WTC11 (cell line): ENCODE measurements around the gene RNF151. TPM values are rescaled to one million over a fixed set of nuclear protein-coding genes. Genes with fewer than 3 reads are reported as not detected.

Source experiments
- ATAC-seq: fragments of 200-7000 bp; cut with Tn5 transposase; 2 replicates; pipeline ENCODE4 v1.10.0; 2021; ENCODE audit warnings: mild to moderate bottlenecking, moderate library complexity
- CTCF ChIA-PET: fragments of 300-600 bp; sonication (Branson Sonifier 250); formaldehyde crosslinking; loops from one replicate; lab custom pipeline; 2021; ENCODE audit warnings: antibody characterized with exemption; lab: Charles Lee
- POLR2A ChIA-PET: fragments of 350-600 bp; sonication (Branson Sonifier 250); formaldehyde crosslinking; loops from one replicate; lab custom pipeline; 2021; ENCODE audit warnings: antibody characterized with exemption; lab: Charles Lee
- DNase-seq: peaks from one replicate; pipeline ENCODE4 v3.0.0; 2021; ENCODE audit warnings: low spot score
- H3K27ac Mint-ChIP-seq: 2 replicates; pipeline ENCODE4 v1.8.0; 2021; ENCODE audit warnings: mixed read lengths
- H3K27me3 Mint-ChIP-seq: 2 replicates; pipeline ENCODE4 v1.8.0; 2021; ENCODE audit warnings: low read depth, mild to moderate bottlenecking, moderate library complexity, mixed read lengths
- H3K36me3 Mint-ChIP-seq: 2 replicates; pipeline ENCODE4 v1.8.0; 2021; ENCODE audit warnings: mixed read lengths
- H3K4me1 Mint-ChIP-seq: 2 replicates; pipeline ENCODE4 v1.8.0; 2022; ENCODE audit warnings: mixed read lengths
- H3K4me3 Mint-ChIP-seq: 2 replicates; pipeline ENCODE4 v1.8.0; 2021; ENCODE audit warnings: mild to moderate bottlenecking, moderate library complexity, mixed read lengths
- H3K9me3 Mint-ChIP-seq: 2 replicates; pipeline ENCODE4 v1.8.0; 2021; ENCODE audit warnings: mixed read lengths
- EMX1 ChIP-seq: fragments of 250-450 bp; sonication (Bioruptor Pico); IDR thresholded peaks from 2 replicates; pipeline ENCODE4 v1.8.0; 2021; ENCODE audit warnings: mild to moderate bottlenecking
- ESRRA ChIP-seq: sonication (generic); formaldehyde crosslinking; IDR thresholded peaks from 2 replicates; pipeline ENCODE4 v1.8.1; 2022; ENCODE audit warnings: mild to moderate bottlenecking, missing genetic modification reagents, borderline replicate concordance
- FOXK1 ChIP-seq: sonication (generic); formaldehyde crosslinking; IDR thresholded peaks from 2 replicates; pipeline ENCODE4 v1.8.0; 2022; ENCODE audit warnings: mild to moderate bottlenecking, moderate library complexity, missing genetic modification reagents
- GRHL2 ChIP-seq: fragments of 250-450 bp; sonication (Bioruptor Pico); IDR thresholded peaks from 2 replicates; pipeline ENCODE4 v1.8.0; 2022; ENCODE audit warnings: mild to moderate bottlenecking, moderate library complexity; ENCODE audit not compliant: insufficient replicate concordance, severe bottlenecking
- GTF2I ChIP-seq: fragments of 250-450 bp; sonication (Bioruptor Pico); conservative IDR thresholded peaks from 2 replicates; pipeline ENCODE4 v1.4.0; 2021; ENCODE audit warnings: mild to moderate bottlenecking
- JUN ChIP-seq: sonication (generic); formaldehyde crosslinking; IDR thresholded peaks from 2 replicates; pipeline ENCODE4 v1.8.0; 2023; ENCODE audit warnings: mild to moderate bottlenecking, missing genetic modification reagents
- KAT7 ChIP-seq: sonication (generic); formaldehyde crosslinking; IDR thresholded peaks from 2 replicates; pipeline ENCODE4 v1.8.1; 2023; ENCODE audit warnings: missing genetic modification reagents, mild to moderate bottlenecking, borderline replicate concordance
- MAX ChIP-seq: sonication (generic); formaldehyde crosslinking; IDR thresholded peaks from 2 replicates; pipeline ENCODE4 v1.8.0; 2022; ENCODE audit warnings: mild to moderate bottlenecking, missing genetic modification reagents
- MYBL2 ChIP-seq: sonication (generic); formaldehyde crosslinking; IDR thresholded peaks from 2 replicates; pipeline ENCODE4 v1.8.1; 2023; ENCODE audit warnings: mild to moderate bottlenecking, moderate library complexity, missing genetic modification reagents
- NFATC4 ChIP-seq: fragments of 250-450 bp; sonication (Bioruptor Pico); IDR thresholded peaks from 2 replicates; pipeline ENCODE4 v1.9.0; 2021; ENCODE audit warnings: mild to moderate bottlenecking
- NR2C2 ChIP-seq: sonication (generic); formaldehyde crosslinking; IDR thresholded peaks from 2 replicates; pipeline ENCODE4 v1.8.0; 2022; ENCODE audit warnings: mild to moderate bottlenecking, missing genetic modification reagents
- OVOL2 ChIP-seq: fragments of 250-450 bp; sonication (Bioruptor Pico); IDR thresholded peaks from 2 replicates; pipeline ENCODE4 v1.9.0; 2021; ENCODE audit warnings: mild to moderate bottlenecking, borderline replicate concordance
- STAT6 ChIP-seq: sonication (generic); formaldehyde crosslinking; conservative IDR thresholded peaks from 2 replicates; pipeline ENCODE4 v1.8.1; 2023; ENCODE audit warnings: mild to moderate bottlenecking, low read depth, missing genetic modification reagents, moderate library complexity
- TCF7 ChIP-seq: sonication (generic); formaldehyde crosslinking; IDR thresholded peaks from 2 replicates; pipeline ENCODE4 v1.8.0; 2022; ENCODE audit warnings: mild to moderate bottlenecking, low read depth, missing genetic modification reagents, moderate library complexity
- TEAD1 ChIP-seq: sonication (generic); formaldehyde crosslinking; IDR thresholded peaks from 2 replicates; pipeline ENCODE4 v1.8.0; 2022; ENCODE audit warnings: mild to moderate bottlenecking, missing genetic modification reagents
- TEAD4 ChIP-seq: sonication (generic); formaldehyde crosslinking; IDR thresholded peaks from 2 replicates; pipeline ENCODE4 v1.8.0; 2022; ENCODE audit warnings: mild to moderate bottlenecking, missing genetic modification reagents
- ZBTB43 ChIP-seq: sonication (generic); formaldehyde crosslinking; IDR thresholded peaks from 2 replicates; pipeline ENCODE4 v1.8.1; 2023; ENCODE audit warnings: mild to moderate bottlenecking, missing genetic modification reagents
- ZNF138 ChIP-seq: sonication (generic); formaldehyde crosslinking; conservative IDR thresholded peaks from 2 replicates; pipeline ENCODE4 v1.8.1; 2022; ENCODE audit warnings: mild to moderate bottlenecking, moderate library complexity, missing genetic modification reagents
- total RNA-seq: library from RNA; stranded (reverse); gene quantifications from 3 replicates; pipeline ENCODE4 v1.2.3, GENCODE V29; 2021
- TF ChIP-seq, protein P1 (sequence below): sonication (generic); formaldehyde crosslinking; IDR thresholded peaks from 2 replicates; pipeline ENCODE4 v1.8.1; 2022; ENCODE audit warnings: low read depth, missing genetic modification reagents, borderline replicate concordance
- TF ChIP-seq, protein P2 (sequence below): sonication (generic); formaldehyde crosslinking; IDR thresholded peaks from 2 replicates; pipeline ENCODE4 v1.8.1; 2023; ENCODE audit warnings: mild to moderate bottlenecking, missing genetic modification reagents
- TF ChIP-seq, protein P3 (sequence below): sonication (generic); formaldehyde crosslinking; IDR thresholded peaks from 2 replicates; pipeline ENCODE4 v1.8.0; 2022; ENCODE audit warnings: mild to moderate bottlenecking, missing genetic modification reagents
- TF ChIP-seq, protein P4 (sequence below): sonication (generic); formaldehyde crosslinking; IDR thresholded peaks from 2 replicates; pipeline ENCODE4 v1.8.0; 2022; ENCODE audit warnings: mild to moderate bottlenecking, missing genetic modification reagents

The RNF151 gene
- total RNA-seq, 1 experiment from 2014 or later, result 0.31 TPM

- DNase-seq, result no peak
- POLR2A ChIA-PET, result no interaction called here
- peaks cover 37% of the 10 kb centered on the region for H3K27me3 Mint-ChIP-seq
- TF ChIP-seq TEAD1 (CRISPR knock-in tag), result no peak
- TF ChIP-seq ESRRA (CRISPR knock-in tag), result no peak
- TF ChIP-seq TCF7, result no peak
- no peak for TF ChIP-seq ZNF138 (CRISPR knock-in tag)
- TF ChIP-seq MAX (CRISPR knock-in tag), result no peak
- no peak for TF ChIP-seq OVOL2 (CRISPR knock-in tag)
- TF ChIP-seq, protein P1, sequence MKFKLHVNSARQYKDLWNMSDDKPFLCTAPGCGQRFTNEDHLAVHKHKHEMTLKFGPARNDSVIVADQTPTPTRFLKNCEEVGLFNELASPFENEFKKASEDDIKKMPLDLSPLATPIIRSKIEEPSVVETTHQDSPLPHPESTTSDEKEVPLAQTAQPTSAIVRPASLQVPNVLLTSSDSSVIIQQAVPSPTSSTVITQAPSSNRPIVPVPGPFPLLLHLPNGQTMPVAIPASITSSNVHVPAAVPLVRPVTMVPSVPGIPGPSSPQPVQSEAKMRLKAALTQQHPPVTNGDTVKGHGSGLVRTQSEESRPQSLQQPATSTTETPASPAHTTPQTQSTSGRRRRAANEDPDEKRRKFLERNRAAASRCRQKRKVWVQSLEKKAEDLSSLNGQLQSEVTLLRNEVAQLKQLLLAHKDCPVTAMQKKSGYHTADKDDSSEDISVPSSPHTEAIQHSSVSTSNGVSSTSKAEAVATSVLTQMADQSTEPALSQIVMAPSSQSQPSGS (CRISPR knock-in tag), result no peak
- no peak for TF ChIP-seq NFATC4 (CRISPR knock-in tag)
- no peak for TF ChIP-seq GTF2I (CRISPR knock-in tag)
- TF ChIP-seq, protein P2, sequence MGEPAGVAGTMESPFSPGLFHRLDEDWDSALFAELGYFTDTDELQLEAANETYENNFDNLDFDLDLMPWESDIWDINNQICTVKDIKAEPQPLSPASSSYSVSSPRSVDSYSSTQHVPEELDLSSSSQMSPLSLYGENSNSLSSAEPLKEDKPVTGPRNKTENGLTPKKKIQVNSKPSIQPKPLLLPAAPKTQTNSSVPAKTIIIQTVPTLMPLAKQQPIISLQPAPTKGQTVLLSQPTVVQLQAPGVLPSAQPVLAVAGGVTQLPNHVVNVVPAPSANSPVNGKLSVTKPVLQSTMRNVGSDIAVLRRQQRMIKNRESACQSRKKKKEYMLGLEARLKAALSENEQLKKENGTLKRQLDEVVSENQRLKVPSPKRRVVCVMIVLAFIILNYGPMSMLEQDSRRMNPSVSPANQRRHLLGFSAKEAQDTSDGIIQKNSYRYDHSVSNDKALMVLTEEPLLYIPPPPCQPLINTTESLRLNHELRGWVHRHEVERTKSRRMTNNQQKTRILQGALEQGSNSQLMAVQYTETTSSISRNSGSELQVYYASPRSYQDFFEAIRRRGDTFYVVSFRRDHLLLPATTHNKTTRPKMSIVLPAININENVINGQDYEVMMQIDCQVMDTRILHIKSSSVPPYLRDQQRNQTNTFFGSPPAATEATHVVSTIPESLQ (CRISPR knock-in tag), result no peak
- no peak for TF ChIP-seq TEAD4 (CRISPR knock-in tag)
- TF ChIP-seq, protein P3, sequence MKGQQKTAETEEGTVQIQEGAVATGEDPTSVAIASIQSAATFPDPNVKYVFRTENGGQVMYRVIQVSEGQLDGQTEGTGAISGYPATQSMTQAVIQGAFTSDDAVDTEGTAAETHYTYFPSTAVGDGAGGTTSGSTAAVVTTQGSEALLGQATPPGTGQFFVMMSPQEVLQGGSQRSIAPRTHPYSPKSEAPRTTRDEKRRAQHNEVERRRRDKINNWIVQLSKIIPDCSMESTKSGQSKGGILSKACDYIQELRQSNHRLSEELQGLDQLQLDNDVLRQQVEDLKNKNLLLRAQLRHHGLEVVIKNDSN (CRISPR knock-in tag), result no peak
- TF ChIP-seq FOXK1 (CRISPR knock-in tag), result no peak
- TF ChIP-seq GRHL2 (CRISPR knock-in tag), result no peak
- no peak for TF ChIP-seq JUN (CRISPR knock-in tag)
- no peak for TF ChIP-seq STAT6
- no peak for TF ChIP-seq KAT7
- TF ChIP-seq, all 79 proteins: peak for 0
- no peak for ATAC-seq
- H3K4me3 Mint-ChIP-seq, result no peak overlapping the region
- no peaks in the 10 kb centered on the region for H3K9me3 Mint-ChIP-seq
- H3K27ac Mint-ChIP-seq, result no peak overlapping the region
- H3K36me3 Mint-ChIP-seq, result no peaks in the 10 kb centered on the region
- CTCF ChIA-PET, result no interaction called here
- peaks cover 8% of the 10 kb centered on the region for H3K4me1 Mint-ChIP-seq
Observed at GRCh38 chr16:1930338-1930720, 36.3 kb upstream of the RNF151 start.

- Mint-ChIP-seq H3K27me3 (peaks cover 31% of the 10 kb centered on the region), H3K4me1 (peaks cover 3% of the 10 kb centered on the region; the same call in 1 of the 2 replicates), H3K27ac (no peak overlapping the region), H3K36me3 (no peaks in the 10 kb centered on the region), H3K9me3 (no peaks in the 10 kb centered on the region), H3K4me3 (no peak overlapping the region)
- DNase-seq (peak; percentile 59), ATAC-seq (peak; percentile 43)
- ChIA-PET POLR2A (no interaction called here), CTCF (interaction anchor here (0.6 to 1.5 kb wide), 19 partner anchors 9 to 150 kb away, joined by 3 to 24 read pairs (median 3); partner anchors contain the start of genes FAHD1, HAGH, MSRB1 and NUBP2)
- no peak for TF ChIP-seq MYBL2 (CRISPR knock-in tag)
- TF ChIP-seq, protein P4, sequence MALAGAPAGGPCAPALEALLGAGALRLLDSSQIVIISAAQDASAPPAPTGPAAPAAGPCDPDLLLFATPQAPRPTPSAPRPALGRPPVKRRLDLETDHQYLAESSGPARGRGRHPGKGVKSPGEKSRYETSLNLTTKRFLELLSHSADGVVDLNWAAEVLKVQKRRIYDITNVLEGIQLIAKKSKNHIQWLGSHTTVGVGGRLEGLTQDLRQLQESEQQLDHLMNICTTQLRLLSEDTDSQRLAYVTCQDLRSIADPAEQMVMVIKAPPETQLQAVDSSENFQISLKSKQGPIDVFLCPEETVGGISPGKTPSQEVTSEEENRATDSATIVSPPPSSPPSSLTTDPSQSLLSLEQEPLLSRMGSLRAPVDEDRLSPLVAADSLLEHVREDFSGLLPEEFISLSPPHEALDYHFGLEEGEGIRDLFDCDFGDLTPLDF, result no peak
- no peak for TF ChIP-seq ZBTB43
- TF ChIP-seq EMX1, result no peak
- no peak for TF ChIP-seq OVOL2 (CRISPR knock-in tag)
- TF ChIP-seq NR2C2 (CRISPR knock-in tag), result no peak
Observed at GRCh38 chr16:1932050-1933028, 34.3 kb upstream of the RNF151 start.
